ENCODE data around the gene EEPD1. TPM values are rescaled to one million over a fixed set of nuclear protein-coding genes. Genes with fewer than 3 reads are reported as not detected.

EEPD1 gene
- total RNA-seq, 1 donor from 2014 or later, result 8.7 TPM

- Histone ChIP-seq H3K4me3 (ENCODE audit: low read depth, low read length) (no peak overlapping the region), H3K36me3 (ENCODE audit: control insufficient read depth, insufficient read depth, low read length) (no peaks in the 10 kb centered on the region), H3K27me3 (ENCODE audit: control insufficient read depth, insufficient read depth, low read length) (no peaks in the 10 kb centered on the region)
- no peak for TF ChIP-seq CTCF (IDR thresholded peaks at IDR 0.05; ENCODE audit: insufficient read depth, low read length, poor library complexity, severe bottlenecking)
- no peak for DNase-seq (ENCODE audit: low read depth)
Observed at GRCh38 chr7:36215457-36215765, 62.4 kb downstream of the EEPD1 start.

GRCh38 chr7:36216063-36216684 is 63.1 kb downstream of the EEPD1 start:
- TF ChIP-seq CTCF (IDR thresholded peaks at IDR 0.05; ENCODE audit: insufficient read depth, low read length, poor library complexity, severe bottlenecking), result no peak
- H3K36me3 ChIP-seq (ENCODE audit: control insufficient read depth, insufficient read depth, low read length), result no peaks in the 10 kb centered on the region
- DNase-seq (ENCODE audit: low read depth), result no peak

GRCh38 chr7:36217211-36217960 is 64.3 kb downstream of the EEPD1 start:
- Histone ChIP-seq H3K27me3 (ENCODE audit: control insufficient read depth, insufficient read depth, low read length) (no peaks in the 10 kb centered on the region), H3K4me3 (ENCODE audit: low read depth, low read length) (no peak overlapping the region), H3K36me3 (ENCODE audit: control insufficient read depth, insufficient read depth, low read length) (no peaks in the 10 kb centered on the region)
- DNase-seq (ENCODE audit: low read depth), result no peak
- no peak for TF ChIP-seq CTCF (IDR thresholded peaks at IDR 0.05; ENCODE audit: insufficient read depth, low read length, poor library complexity, severe bottlenecking)

More at GRCh38 chr7:36216063-36216684, 63.1 kb downstream of the EEPD1 start:
- Histone ChIP-seq H3K4me3 (ENCODE audit: low read depth, low read length) (no peak overlapping the region), H3K27me3 (ENCODE audit: control insufficient read depth, insufficient read depth, low read length) (no peaks in the 10 kb centered on the region)

GRCh38 chr7:36217961-36218284 is 64.9 kb downstream of the EEPD1 start:
- TF ChIP-seq CTCF (IDR thresholded peaks at IDR 0.05; ENCODE audit: insufficient read depth, low read length, poor library complexity, severe bottlenecking), result no peak
- no peaks in the 10 kb centered on the region for H3K36me3 ChIP-seq (ENCODE audit: control insufficient read depth, insufficient read depth, low read length)
- no peak for DNase-seq (ENCODE audit: low read depth)
- no peak overlapping the region for H3K4me3 ChIP-seq (ENCODE audit: low read depth, low read length)
- no peaks in the 10 kb centered on the region for H3K27me3 ChIP-seq (ENCODE audit: control insufficient read depth, insufficient read depth, low read length)

- no peak for DNase-seq (ENCODE audit: low read depth)
- no peaks in the 10 kb centered on the region for H3K36me3 ChIP-seq (ENCODE audit: control insufficient read depth, insufficient read depth, low read length)
- no peak overlapping the region for H3K4me3 ChIP-seq (ENCODE audit: low read depth, low read length)
- TF ChIP-seq CTCF (IDR thresholded peaks at IDR 0.05; ENCODE audit: insufficient read depth, low read length, poor library complexity, severe bottlenecking), result no peak
- no peaks in the 10 kb centered on the region for H3K27me3 ChIP-seq (ENCODE audit: control insufficient read depth, insufficient read depth, low read length)
Observed at GRCh38 chr7:36219429-36219828, 66.4 kb downstream of the EEPD1 start.

GRCh38 chr7:36223851-36224250 is 70.8 kb downstream of the EEPD1 start:
- TF ChIP-seq CTCF (IDR thresholded peaks at IDR 0.05; ENCODE audit: insufficient read depth, low read length, poor library complexity, severe bottlenecking), result no peak
- Histone ChIP-seq H3K36me3 (ENCODE audit: control insufficient read depth, insufficient read depth, low read length) (no peaks in the 10 kb centered on the region), H3K27me3 (ENCODE audit: control insufficient read depth, insufficient read depth, low read length) (no peaks in the 10 kb centered on the region), H3K4me3 (ENCODE audit: low read depth, low read length) (no peak overlapping the region)
- DNase-seq (ENCODE audit: low read depth), result no peak
